Caco-2 (cell line): ENCODE results near the gene MXRA5. TPM values are rescaled to one million over a fixed set of nuclear protein-coding genes. Genes with fewer than 3 reads are reported as not detected.
A peak's percentile ranks its signal among the peaks of the same experiment; 100 is the strongest.

ENCODE experiments used
- BruUV-seq: library from RNA; stranded (reverse); fragments of 400-500 nt; replicated peaks from 2 replicates; lab custom pipeline; 2021; lab: Mats Ljungman, UMichigan
- CTCF ChIA-PET: fragments of 300-600 bp; sonication (Branson Sonifier 250); formaldehyde crosslinking; loops from one replicate; lab custom pipeline; 2022; ENCODE audit warnings: antibody characterized with exemption; lab: Charles Lee
- POLR2A ChIA-PET: fragments of 300-600 bp; sonication (Branson Sonifier 250); formaldehyde crosslinking; loops from one replicate; lab custom pipeline; 2022; ENCODE audit warnings: antibody characterized with exemption; lab: Charles Lee
- DNase-seq, 2 experiments: peaks; one replicate each; pipeline versions ENCODE4 v3.0.0 to v3.0.0-alpha.2; 2020 to 2022
- H3K27me3 ChIP-seq: replicated peaks from 2 replicates; pipeline ENCODE4 v1.6.0; 2011; ENCODE audit warnings: low read length; ENCODE audit not compliant: control insufficient read depth, insufficient read depth
- H3K36me3 ChIP-seq: 2 replicates; pipeline ENCODE4 v1.5.1; 2011; ENCODE audit warnings: low read length; ENCODE audit not compliant: control insufficient read depth, insufficient read depth
- H3K4me1 ChIP-seq: fragments of 250-450 bp; sonication (Bioruptor Pico); 2 replicates; pipeline ENCODE4 v1.5.1; 2020; ENCODE audit warnings: mild to moderate bottlenecking
- H3K4me3 ChIP-seq: 2 replicates; pipeline ENCODE4 v1.5.1; 2011; ENCODE audit warnings: low read depth, mild to moderate bottlenecking, control low read depth, low read length
- H3K9me3 ChIP-seq: fragments of 250-450 bp; sonication (Bioruptor Pico); 2 replicates; pipeline ENCODE4 v1.5.1; 2020; ENCODE audit warnings: mild to moderate bottlenecking, moderate library complexity
- H3K27ac Mint-ChIP-seq: one replicate; pipeline ENCODE4 v1.8.0; 2022; ENCODE audit warnings: mixed read lengths; ENCODE audit not compliant: unreplicated experiment
- H3K27me3 Mint-ChIP-seq: one replicate; pipeline ENCODE4 v1.8.0; 2022; ENCODE audit warnings: mixed read lengths; ENCODE audit not compliant: insufficient read depth, unreplicated experiment
- H3K36me3 Mint-ChIP-seq: one replicate; pipeline ENCODE4 v1.8.0; 2022; ENCODE audit warnings: mild to moderate bottlenecking, mixed read lengths; ENCODE audit not compliant: insufficient read depth, unreplicated experiment
- H3K4me1 Mint-ChIP-seq: one replicate; pipeline ENCODE4 v1.8.0; 2022; ENCODE audit warnings: low read depth, mixed read lengths; ENCODE audit not compliant: unreplicated experiment
- H3K4me3 Mint-ChIP-seq: one replicate; pipeline ENCODE4 v1.8.0; 2022; ENCODE audit warnings: mild to moderate bottlenecking, moderate library complexity, mixed read lengths; ENCODE audit not compliant: unreplicated experiment
- H3K9me3 Mint-ChIP-seq: one replicate; pipeline ENCODE4 v1.8.0; 2022; ENCODE audit warnings: mixed read lengths; ENCODE audit not compliant: unreplicated experiment
- intact Hi-C: fragments of 100-400 bp; cut with micrococcal nuclease; formaldehyde crosslinking; loops from one replicate; pipeline ENCODE4 v1.10.0; 2022; ENCODE audit not compliant: unreplicated experiment
- total RNA-seq: library from RNA; stranded (reverse); gene quantifications from 2 replicates; pipeline ENCODE4 v1.2.3, GENCODE V29; 2022
- TF ChIP-seq, protein P1 (sequence below), 2 experiments: fragments of 200-600 bp in 1 of 2; IDR thresholded peaks; 1 replicate in 1 of 2; 2 replicates in 1 of 2; pipeline versions ENCODE4 v1.5.1 to v1.8.0; 2011 to 2022; ENCODE audit warnings: antibody characterized with exemption in 1 of 2, control low read depth in 1 of 2, inconsistent platforms in 1 of 2, low read depth in 1 of 2, low read length in 1 of 2, mild to moderate bottlenecking in 1 of 2, moderate library complexity in 1 of 2; ENCODE audit not compliant: insufficient read depth in 1 of 2, severe bottlenecking in 1 of 2, unreplicated experiment in 1 of 2

Gene MXRA5
- total RNA-seq, 1 experiment from 2014 or later: not detected

DNA sequence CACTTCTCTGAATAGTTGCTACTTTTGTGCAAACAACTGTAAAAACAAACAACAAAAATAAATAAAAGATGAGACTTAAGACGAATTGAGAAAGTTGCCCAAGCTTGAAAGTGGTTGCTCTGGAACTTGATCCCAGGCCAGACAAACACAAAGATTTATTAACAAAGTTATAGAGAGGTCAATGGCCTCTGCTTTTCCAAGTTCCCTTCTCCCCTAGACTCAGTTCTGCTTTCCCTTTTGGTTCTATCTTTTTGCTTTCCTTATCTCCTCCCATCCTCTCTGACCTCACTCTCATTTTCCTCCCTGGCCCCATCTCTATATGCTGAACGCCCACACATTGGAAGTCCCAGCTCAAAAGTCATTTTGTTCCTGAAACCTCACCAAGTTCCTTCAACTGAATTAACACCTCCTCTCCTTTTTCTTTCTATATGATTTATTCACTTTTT is 82.7 kb downstream of the MXRA5 start:
- DNase-seq: no peak

DNA sequence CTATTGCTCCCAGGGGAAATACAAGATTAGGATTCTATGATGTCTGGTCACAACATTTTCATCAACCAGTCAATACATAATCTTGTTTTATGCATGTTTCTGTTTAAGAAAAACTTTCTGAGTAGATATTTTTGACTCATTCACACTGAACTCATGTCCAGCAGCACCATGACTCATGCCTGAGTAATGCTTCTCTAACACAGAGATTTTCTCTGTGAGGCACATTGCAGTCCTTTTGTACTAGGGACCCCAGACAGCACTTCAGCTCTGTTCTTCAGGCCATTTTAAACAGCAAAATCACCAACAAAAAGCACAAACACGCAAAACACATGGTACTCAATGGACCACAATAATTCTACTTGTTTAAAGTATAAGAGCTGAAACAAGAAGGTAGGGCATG is 83.6 kb downstream of the MXRA5 start:
- Mint-ChIP-seq H3K9me3 (peaks cover 9% of the 10 kb centered on the region), H3K4me1 (peaks cover 6% of the 10 kb centered on the region), H3K36me3 (no peaks in the 10 kb centered on the region), H3K4me3 (no peak overlapping the region), H3K27me3 (no peaks in the 10 kb centered on the region), H3K27ac (no peak overlapping the region)
- no peaks in the 10 kb centered on the region for H3K9me3 ChIP-seq
- CTCF ChIA-PET: no interaction called here
- TF ChIP-seq, protein P1, sequence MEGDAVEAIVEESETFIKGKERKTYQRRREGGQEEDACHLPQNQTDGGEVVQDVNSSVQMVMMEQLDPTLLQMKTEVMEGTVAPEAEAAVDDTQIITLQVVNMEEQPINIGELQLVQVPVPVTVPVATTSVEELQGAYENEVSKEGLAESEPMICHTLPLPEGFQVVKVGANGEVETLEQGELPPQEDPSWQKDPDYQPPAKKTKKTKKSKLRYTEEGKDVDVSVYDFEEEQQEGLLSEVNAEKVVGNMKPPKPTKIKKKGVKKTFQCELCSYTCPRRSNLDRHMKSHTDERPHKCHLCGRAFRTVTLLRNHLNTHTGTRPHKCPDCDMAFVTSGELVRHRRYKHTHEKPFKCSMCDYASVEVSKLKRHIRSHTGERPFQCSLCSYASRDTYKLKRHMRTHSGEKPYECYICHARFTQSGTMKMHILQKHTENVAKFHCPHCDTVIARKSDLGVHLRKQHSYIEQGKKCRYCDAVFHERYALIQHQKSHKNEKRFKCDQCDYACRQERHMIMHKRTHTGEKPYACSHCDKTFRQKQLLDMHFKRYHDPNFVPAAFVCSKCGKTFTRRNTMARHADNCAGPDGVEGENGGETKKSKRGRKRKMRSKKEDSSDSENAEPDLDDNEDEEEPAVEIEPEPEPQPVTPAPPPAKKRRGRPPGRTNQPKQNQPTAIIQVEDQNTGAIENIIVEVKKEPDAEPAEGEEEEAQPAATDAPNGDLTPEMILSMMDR (IDR thresholded peaks at IDR 0.05; ENCODE audit: insufficient read depth in 1 of 2, low read depth in 1 of 2, low read length in 1 of 2, severe bottlenecking in 1 of 2, unreplicated experiment in 1 of 2): no peak
- H3K4me3 ChIP-seq: no peak overlapping the region
- H3K36me3 ChIP-seq: no peaks in the 10 kb centered on the region
- intact Hi-C loops: no loop called here
- H3K27me3 ChIP-seq: no peaks in the 10 kb centered on the region
- BruUV-seq: no TSS peak
- peaks cover 3% of the 10 kb centered on the region; the same call in 1 of the 2 replicates for H3K4me1 ChIP-seq
- POLR2A ChIA-PET: no interaction called here
- DNase-seq: peak in 1 of 2 experiments; percentile 1

More for the DNA sequence above, 82.7 kb downstream of the MXRA5 start:
- H3K4me1 ChIP-seq: peaks cover 3% of the 10 kb centered on the region; the same call in 1 of the 2 replicates
- no peak overlapping the region for H3K4me3 ChIP-seq
- intact Hi-C loops: no loop called here
- peaks cover 6% of the 10 kb centered on the region for H3K4me1 Mint-ChIP-seq
- H3K27ac Mint-ChIP-seq: peak overlapping the region; percentile 16
- H3K27me3 Mint-ChIP-seq: no peaks in the 10 kb centered on the region
- no peaks in the 10 kb centered on the region for H3K36me3 Mint-ChIP-seq
- no TSS peak for BruUV-seq
- CTCF ChIA-PET: no interaction called here
- no peaks in the 10 kb centered on the region for H3K36me3 ChIP-seq
- peaks cover 9% of the 10 kb centered on the region for H3K9me3 Mint-ChIP-seq
- no peak overlapping the region for H3K4me3 Mint-ChIP-seq
- H3K27me3 ChIP-seq: no peaks in the 10 kb centered on the region
- no peaks in the 10 kb centered on the region for H3K9me3 ChIP-seq
- TF ChIP-seq, protein P1 (IDR thresholded peaks at IDR 0.05; ENCODE audit: insufficient read depth in 1 of 2, low read depth in 1 of 2, low read length in 1 of 2, severe bottlenecking in 1 of 2, unreplicated experiment in 1 of 2): no peak
- POLR2A ChIA-PET: no interaction called here
